Activated CD4-positive, alpha-beta memory T cell treated with anti-CD3 and anti-CD28 coated beads, Interleukin-2, amount 10 ng/mL, durations not matched to agents 7 days and 5 days (primary cell): ENCODE results near the gene HIVEP2. TPM values are rescaled to one million over a fixed set of nuclear protein-coding genes. Genes with fewer than 3 reads are reported as not detected.

Source experiments
- CTCF ChIA-PET: fragments of 350-600 bp; sonication (Branson Sonifier 250); formaldehyde crosslinking; loops from one replicate; lab custom pipeline; 2021; ENCODE audit warnings: antibody characterized with exemption, inconsistent platforms; lab: Charles Lee
- POLR2A ChIA-PET: fragments of 350-600 bp; sonication (Branson Sonifier 250); formaldehyde crosslinking; loops from one replicate; lab custom pipeline; 2021; ENCODE audit warnings: antibody characterized with exemption; lab: Charles Lee
- DNase-seq: peaks from one replicate; pipeline ENCODE4 v3.0.0-alpha.2; 2020
- H3K27ac Mint-ChIP-seq: one replicate; pipeline ENCODE4 v1.8.0; 2021; ENCODE audit warnings: mild to moderate bottlenecking, mixed read lengths
- H3K27me3 Mint-ChIP-seq: one replicate; pipeline ENCODE4 v1.8.0; 2021; ENCODE audit warnings: mixed read lengths
- H3K36me3 Mint-ChIP-seq: one replicate; pipeline ENCODE4 v1.8.0; 2021; ENCODE audit warnings: low read depth, mixed read lengths
- H3K4me1 Mint-ChIP-seq: one replicate; pipeline ENCODE4 v1.8.0; 2021; ENCODE audit warnings: mixed read lengths
- H3K4me3 Mint-ChIP-seq: one replicate; pipeline ENCODE4 v1.8.0; 2021; ENCODE audit warnings: mild to moderate bottlenecking, mixed read lengths
- H3K9me3 Mint-ChIP-seq: one replicate; pipeline ENCODE4 v1.8.0; 2021; ENCODE audit warnings: mixed read lengths
- total RNA-seq, 2 experiments: library from RNA; stranded (reverse); gene quantifications; one replicate each; pipeline ENCODE4 v1.2.3, GENCODE V29; 2021

Gene HIVEP2
- total RNA-seq, 2 experiments from 2014 or later = 30.5 to 32.8 TPM

DNA sequence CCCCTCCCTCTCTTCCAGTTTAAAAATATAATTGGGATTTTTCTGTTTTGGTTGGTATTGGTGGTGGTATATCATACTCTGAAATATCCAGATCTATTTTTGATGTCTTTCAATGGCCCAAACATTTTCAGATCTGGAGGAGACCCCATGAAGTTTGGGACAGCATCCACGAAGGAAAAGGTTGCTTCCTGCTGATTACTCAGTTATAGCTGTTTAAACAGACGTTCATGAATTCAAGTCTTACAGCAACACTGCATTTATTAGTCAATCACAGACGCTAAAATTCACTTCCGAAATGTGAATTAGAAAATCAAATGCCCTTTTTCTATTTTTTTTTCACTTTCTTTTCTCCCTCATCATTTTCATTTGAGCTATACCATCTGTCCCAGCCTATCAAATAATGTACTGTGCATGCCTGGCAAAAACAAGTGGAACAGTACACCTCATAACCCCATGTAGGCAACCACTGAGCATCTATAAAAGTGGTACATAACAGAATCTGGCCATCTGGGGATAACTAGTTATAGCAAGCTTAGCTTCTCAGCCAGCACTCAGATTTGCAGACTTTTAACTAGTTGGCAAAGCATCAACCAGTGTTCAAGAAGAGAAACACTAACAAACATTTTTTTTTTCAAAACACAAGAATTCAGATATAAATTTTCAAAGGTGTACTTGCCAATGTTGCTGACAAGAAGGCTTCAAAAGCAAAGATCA is 124.5 kb downstream of the HIVEP2 start:
- Mint-ChIP-seq H3K4me1 (peaks cover 67% of the 10 kb centered on the region), H3K36me3 (peaks cover 28% of the 10 kb centered on the region), H3K9me3 (peaks cover 3% of the 10 kb centered on the region), H3K27me3 (no peaks in the 10 kb centered on the region), H3K27ac (peak overlapping the region; percentile 92), H3K4me3 (peak overlapping the region; percentile 79)
- POLR2A ChIA-PET = interaction anchor here (0.7 to 4.0 kb wide), 17 partner anchors 10 to 126 kb away, joined by 3 to 79 read pairs (median 9); partner anchors contain the start of gene HIVEP2
- CTCF ChIA-PET = interaction anchor here (1.5 to 3.2 kb wide), 5 partner anchors 17 to 84 kb away, joined by 3 to 16 read pairs (median 5); no protein-coding TSS in a partner anchor
- DNase-seq = no peak

DNA sequence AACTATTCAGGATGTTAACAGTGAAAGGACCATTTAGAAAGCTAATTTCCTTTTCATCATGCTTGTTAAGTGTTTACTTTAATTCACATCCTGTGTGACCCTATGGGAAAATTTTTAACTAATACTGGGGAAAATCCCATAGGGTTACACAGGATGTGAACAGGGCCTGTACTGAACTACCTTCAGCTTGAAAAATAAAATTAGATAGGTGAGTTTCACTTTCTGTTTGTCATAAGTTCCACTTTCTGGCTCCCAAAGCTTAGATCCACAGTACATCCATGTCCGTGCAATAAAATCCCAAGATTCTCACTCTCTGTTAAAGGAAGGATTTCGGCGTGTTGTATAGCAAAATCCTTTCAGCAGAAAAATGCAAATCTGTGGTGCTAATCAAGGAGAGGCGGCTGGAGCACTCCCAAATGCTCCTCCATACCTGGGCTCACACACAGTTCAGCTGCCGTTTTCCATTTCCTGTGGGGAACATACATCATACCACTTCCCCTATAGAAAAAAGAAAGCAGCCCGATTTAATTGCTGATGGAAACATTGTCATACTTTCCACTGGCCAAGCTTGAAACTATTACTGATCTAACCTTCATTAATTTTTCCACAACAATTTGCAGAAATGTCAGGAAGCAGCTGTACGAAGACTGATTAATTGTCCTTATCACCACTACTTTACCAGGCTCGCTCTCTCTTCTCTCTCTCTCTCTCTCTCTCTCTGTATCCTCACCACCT is 125.2 kb downstream of the HIVEP2 start:
- ChIA-PET CTCF (interaction anchor here (1.5 to 3.2 kb wide), 5 partner anchors 18 to 85 kb away, joined by 3 to 16 read pairs (median 5); no protein-coding TSS in a partner anchor), POLR2A (interaction anchor here (0.6 to 4.0 kb wide), 28 partner anchors 9 to 127 kb away, joined by 3 to 79 read pairs (median 6); partner anchors contain the start of gene HIVEP2)
- peaks cover 30% of the 10 kb centered on the region for H3K36me3 Mint-ChIP-seq
- peak overlapping the region; percentile 79 for H3K4me3 Mint-ChIP-seq
- H3K27me3 Mint-ChIP-seq = no peaks in the 10 kb centered on the region
- DNase-seq = peak; percentile 52
- H3K27ac Mint-ChIP-seq = peak overlapping the region; percentile 92
- peaks cover 3% of the 10 kb centered on the region for H3K9me3 Mint-ChIP-seq
- H3K4me1 Mint-ChIP-seq = peaks cover 64% of the 10 kb centered on the region

GRCh38 chr6:142816486-142816885 is 128.5 kb downstream of the HIVEP2 start:
- POLR2A ChIA-PET = interaction anchor here (0.9 to 1.1 kb wide), 3 partner anchors 69 to 129 kb away, joined by 3 read pairs; partner anchors contain the start of gene HIVEP2
- no peak overlapping the region for H3K4me3 Mint-ChIP-seq
- H3K36me3 Mint-ChIP-seq = peaks cover 31% of the 10 kb centered on the region

DNA sequence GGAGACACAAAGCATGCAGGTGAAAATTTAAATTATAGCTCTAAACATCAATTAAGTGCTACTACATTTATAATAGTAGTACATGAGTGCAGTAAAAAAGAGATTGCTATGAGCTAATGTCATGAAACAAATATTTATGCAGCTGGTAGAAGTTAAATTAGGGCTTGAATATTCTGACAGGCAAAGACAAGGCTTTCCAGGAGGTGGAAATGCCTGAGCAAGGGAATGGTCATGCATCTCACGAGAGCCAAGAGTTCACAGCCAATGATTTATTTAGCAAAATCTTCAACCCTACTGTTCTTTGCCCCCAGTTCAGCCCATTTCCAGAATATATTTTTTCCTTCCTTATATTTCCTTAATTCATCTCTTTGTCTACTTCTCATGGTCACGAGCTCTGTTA is 128.9 kb downstream of the HIVEP2 start:
- no peak overlapping the region for H3K4me3 Mint-ChIP-seq
- no peaks in the 10 kb centered on the region for H3K9me3 Mint-ChIP-seq

More at GRCh38 chr6:142816486-142816885, 128.5 kb downstream of the HIVEP2 start:
- Mint-ChIP-seq H3K27ac (no peak overlapping the region), H3K9me3 (no peaks in the 10 kb centered on the region), H3K27me3 (no peaks in the 10 kb centered on the region), H3K4me1 (peaks cover 54% of the 10 kb centered on the region)
- DNase-seq = no peak
- CTCF ChIA-PET = interaction anchor here (1.6 kb wide), 1 partner anchor 127 kb away, joined by 4 read pairs; no protein-coding TSS in a partner anchor

DNA sequence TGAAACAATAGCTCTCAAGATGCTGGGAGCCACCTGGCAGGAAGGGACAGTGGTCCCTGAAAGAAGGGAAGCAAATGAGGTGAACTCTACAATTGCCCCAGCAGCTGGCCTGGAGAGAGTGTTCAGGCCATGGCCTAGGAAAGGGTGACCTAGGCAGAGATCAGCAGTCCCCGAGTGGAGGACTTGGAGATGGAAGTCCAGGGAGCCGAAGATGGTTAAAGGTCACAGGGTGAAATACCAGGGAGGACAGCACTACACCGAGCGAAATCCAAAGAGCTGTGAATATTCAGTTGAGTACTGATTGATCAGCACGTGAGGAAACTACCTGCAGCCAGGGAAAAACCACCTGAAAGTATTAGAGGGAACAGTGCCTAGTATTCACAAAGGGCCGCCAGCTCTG is 133.1 kb downstream of the HIVEP2 start:
- H3K9me3 Mint-ChIP-seq = no peaks in the 10 kb centered on the region
- no peak overlapping the region for H3K27ac Mint-ChIP-seq
- DNase-seq = no peak
- peaks cover 47% of the 10 kb centered on the region for H3K36me3 Mint-ChIP-seq
- peaks cover 29% of the 10 kb centered on the region for H3K4me1 Mint-ChIP-seq
- H3K4me3 Mint-ChIP-seq = no peak overlapping the region
- POLR2A ChIA-PET = interaction anchor here (0.9 to 1.5 kb wide), 5 partner anchors 31 to 135 kb away, joined by 3 to 4 read pairs (median 3); no protein-coding TSS in a partner anchor
- CTCF ChIA-PET = no interaction called here
- H3K27me3 Mint-ChIP-seq = no peaks in the 10 kb centered on the region

More for the DNA sequence above, 128.9 kb downstream of the HIVEP2 start:
- H3K27me3 Mint-ChIP-seq = no peaks in the 10 kb centered on the region
- H3K36me3 Mint-ChIP-seq = peaks cover 32% of the 10 kb centered on the region
- H3K4me1 Mint-ChIP-seq = peaks cover 54% of the 10 kb centered on the region
- POLR2A ChIA-PET = interaction anchor here (1.1 kb wide), 1 partner anchor 128 kb away, joined by 3 read pairs; no protein-coding TSS in a partner anchor
- CTCF ChIA-PET = interaction anchor here (1.6 kb wide), 1 partner anchor 127 kb away, joined by 4 read pairs; no protein-coding TSS in a partner anchor
- H3K27ac Mint-ChIP-seq = no peak overlapping the region
- DNase-seq = no peak

DNA sequence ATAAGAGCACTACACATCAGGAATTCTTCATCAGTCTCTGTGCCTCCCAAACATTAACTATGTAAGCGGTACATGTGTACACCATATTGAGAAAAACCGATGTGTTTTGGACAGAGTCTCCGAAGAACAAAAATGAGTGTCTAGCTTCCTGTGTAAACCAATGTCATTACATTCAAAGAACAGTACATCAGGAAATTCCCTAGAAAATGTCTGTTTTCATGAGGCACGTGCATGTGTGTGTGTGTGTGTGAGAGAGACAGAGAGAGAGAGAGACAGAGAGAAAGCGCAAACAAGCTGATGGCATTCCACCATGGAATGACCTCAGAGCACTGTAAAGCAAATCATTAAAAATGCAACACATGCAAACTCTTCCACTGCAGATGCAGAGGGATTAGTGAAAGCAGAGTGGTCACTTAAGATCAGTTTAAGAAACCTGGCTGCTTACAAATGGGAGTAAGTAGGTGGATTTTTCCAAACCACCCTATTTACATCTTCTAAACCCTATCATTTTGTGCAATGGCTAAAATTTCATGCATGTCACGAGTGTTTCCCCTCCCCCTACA is 133.9 kb downstream of the HIVEP2 start:
- Mint-ChIP-seq H3K27me3 (no peaks in the 10 kb centered on the region), H3K4me3 (no peak overlapping the region), H3K4me1 (peaks cover 30% of the 10 kb centered on the region), H3K9me3 (no peaks in the 10 kb centered on the region), H3K36me3 (peaks cover 48% of the 10 kb centered on the region), H3K27ac (peak overlapping the region; percentile 57)
- CTCF ChIA-PET = no interaction called here
- POLR2A ChIA-PET = interaction anchor here (0.7 to 1.5 kb wide), 5 partner anchors 9 to 132 kb away, joined by 3 to 5 read pairs (median 3); no protein-coding TSS in a partner anchor
- DNase-seq = no peak

DNA sequence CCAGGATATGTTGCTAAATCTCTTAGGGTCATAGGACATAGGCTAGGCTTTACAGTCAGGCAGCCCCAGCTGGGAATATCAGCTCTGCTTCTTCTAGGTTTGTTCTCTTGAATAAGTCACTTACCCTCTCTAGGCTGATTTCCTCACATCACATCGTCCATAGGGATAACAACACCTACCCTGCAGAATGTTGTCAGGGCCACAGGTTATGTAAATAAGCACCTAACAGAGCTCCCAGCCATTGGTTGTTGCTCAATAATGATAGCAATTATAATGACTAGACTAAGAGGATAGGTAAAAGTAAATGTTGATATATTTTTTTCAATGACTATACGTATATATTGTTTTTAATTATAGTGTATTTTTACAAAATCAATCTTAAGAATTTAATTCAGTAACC is 135.0 kb downstream of the HIVEP2 start:
- no peak overlapping the region for H3K27ac Mint-ChIP-seq
- no peak for DNase-seq
- peaks cover 53% of the 10 kb centered on the region for H3K36me3 Mint-ChIP-seq
- peaks cover 30% of the 10 kb centered on the region for H3K4me1 Mint-ChIP-seq
- CTCF ChIA-PET = no interaction called here
- H3K27me3 Mint-ChIP-seq = no peaks in the 10 kb centered on the region
- no peaks in the 10 kb centered on the region for H3K9me3 Mint-ChIP-seq
- POLR2A ChIA-PET = interaction anchor here (1.1 kb wide), 1 partner anchor 14 kb away, joined by 3 read pairs; no protein-coding TSS in a partner anchor
- H3K4me3 Mint-ChIP-seq = no peak overlapping the region

GRCh38 chr6:142808405-142809061 is 136.4 kb downstream of the HIVEP2 start:
- Mint-ChIP-seq H3K9me3 (no peaks in the 10 kb centered on the region), H3K4me1 (peaks cover 30% of the 10 kb centered on the region), H3K27ac (no peak overlapping the region), H3K36me3 (peaks cover 43% of the 10 kb centered on the region), H3K4me3 (no peak overlapping the region), H3K27me3 (no peaks in the 10 kb centered on the region)
- POLR2A ChIA-PET = no interaction called here
- DNase-seq = no peak
- CTCF ChIA-PET = no interaction called here

GRCh38 chr6:142805042-142805441 is 139.9 kb downstream of the HIVEP2 start:
- no peak for DNase-seq
- no peak overlapping the region for H3K4me3 Mint-ChIP-seq
- no peaks in the 10 kb centered on the region for H3K27me3 Mint-ChIP-seq
- H3K36me3 Mint-ChIP-seq = peaks cover 45% of the 10 kb centered on the region
- CTCF ChIA-PET = no interaction called here
- POLR2A ChIA-PET = no interaction called here
- peaks cover 28% of the 10 kb centered on the region for H3K4me1 Mint-ChIP-seq
- no peak overlapping the region for H3K27ac Mint-ChIP-seq
- H3K9me3 Mint-ChIP-seq = no peaks in the 10 kb centered on the region

GRCh38 chr6:142804490-142804889 is 140.5 kb downstream of the HIVEP2 start:
- Mint-ChIP-seq H3K4me1 (peaks cover 28% of the 10 kb centered on the region), H3K27me3 (no peaks in the 10 kb centered on the region), H3K4me3 (no peak overlapping the region), H3K27ac (no peak overlapping the region), H3K36me3 (peaks cover 41% of the 10 kb centered on the region), H3K9me3 (no peaks in the 10 kb centered on the region)
- POLR2A ChIA-PET = interaction anchor here (1.0 kb wide), 1 partner anchor 15 kb away, joined by 3 read pairs; no protein-coding TSS in a partner anchor
- no peak for DNase-seq
- CTCF ChIA-PET = interaction anchor here (1.2 kb wide), 1 partner anchor 222 kb away, joined by 3 read pairs; no protein-coding TSS in a partner anchor

DNA sequence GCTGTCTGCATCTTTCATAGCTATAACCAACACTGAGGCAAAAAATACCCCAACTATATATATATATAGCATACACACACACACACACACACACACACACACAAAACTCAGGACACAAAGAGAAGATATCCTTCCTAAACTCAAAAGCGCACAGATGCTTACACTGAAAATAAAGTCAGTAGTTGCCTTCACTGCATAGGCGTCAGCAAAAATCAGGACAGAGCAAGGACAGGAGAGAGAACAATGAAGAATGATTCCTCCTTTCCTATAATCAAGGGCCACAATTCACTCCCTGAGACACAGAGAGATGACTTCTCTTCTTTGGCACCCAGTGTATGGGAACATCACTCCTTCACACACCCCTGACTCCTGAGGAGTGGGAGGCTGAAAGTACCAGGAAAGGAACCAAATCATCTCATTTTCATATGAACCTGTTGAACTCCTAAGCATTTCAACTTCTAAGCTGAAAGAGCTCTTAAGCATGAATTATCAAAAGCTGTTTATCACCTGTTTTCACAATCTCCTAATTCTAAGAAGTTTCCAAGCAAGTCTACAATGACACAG is 141.4 kb downstream of the HIVEP2 start:
- CTCF ChIA-PET = interaction anchor here (1.2 kb wide), 1 partner anchor 223 kb away, joined by 3 read pairs; no protein-coding TSS in a partner anchor
- no peak for DNase-seq
- no peak overlapping the region for H3K27ac Mint-ChIP-seq
- H3K9me3 Mint-ChIP-seq = no peaks in the 10 kb centered on the region
- no peaks in the 10 kb centered on the region for H3K27me3 Mint-ChIP-seq
- peaks cover 34% of the 10 kb centered on the region for H3K36me3 Mint-ChIP-seq
- POLR2A ChIA-PET = interaction anchor here (1.0 to 1.3 kb wide), 2 partner anchors 16 to 40 kb away, joined by 3 read pairs; no protein-coding TSS in a partner anchor
- H3K4me1 Mint-ChIP-seq = peaks cover 28% of the 10 kb centered on the region
- no peak overlapping the region for H3K4me3 Mint-ChIP-seq
